OCI-LY3 (cell line): Measurements from ENCODE around the gene SPTSSB.

Source experiments
- CTCF ChIP-seq: fragments of 200-600, 300-600 bp; sonication (generic); IDR thresholded peaks from 2 replicates; pipeline ENCODE4 v1.5.1; 2014; ENCODE audit warnings: antibody characterized with exemption, low read length, low read depth
- EZH2phosphoT487 ChIP-seq: fragments of 200-600 bp; shearing (Covaris generic); IDR thresholded peaks from 2 replicates; pipeline ENCODE4 v1.6.1; 2018; ENCODE audit warnings: antibody characterized with exemption, mixed run types, low read depth

DNA sequence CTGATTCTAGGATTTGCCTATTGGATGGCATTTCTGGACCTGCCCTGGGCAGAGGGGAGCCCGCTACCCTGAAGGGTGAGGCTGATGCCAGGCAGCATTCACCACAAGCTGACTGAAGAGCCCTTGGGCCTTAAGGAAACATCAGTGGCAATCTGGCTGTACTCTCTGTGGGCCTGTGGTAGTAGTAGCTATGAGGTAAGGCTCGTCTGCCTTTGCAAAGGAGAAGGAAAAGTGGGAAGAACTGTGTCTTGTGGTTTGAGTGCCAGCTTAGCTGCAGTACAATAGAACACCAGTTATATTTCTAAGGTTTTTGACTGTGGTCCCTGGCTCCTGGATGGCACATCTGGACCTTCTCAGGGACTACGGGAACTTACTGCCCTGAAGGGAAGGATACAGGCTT, 51.5 kb downstream of the SPTSSB start:
- no peak for TF ChIP-seq CTCF
- TF ChIP-seq EZH2phosphoT487 = no peak
